ENCODE data around the gene KIF12.
"Not testable (repeated sequence)": the region's sequence is repeated elsewhere in the genome, so short reads cannot be mapped to it uniquely, and the experiment has no call there.

Gene KIF12

DNA sequence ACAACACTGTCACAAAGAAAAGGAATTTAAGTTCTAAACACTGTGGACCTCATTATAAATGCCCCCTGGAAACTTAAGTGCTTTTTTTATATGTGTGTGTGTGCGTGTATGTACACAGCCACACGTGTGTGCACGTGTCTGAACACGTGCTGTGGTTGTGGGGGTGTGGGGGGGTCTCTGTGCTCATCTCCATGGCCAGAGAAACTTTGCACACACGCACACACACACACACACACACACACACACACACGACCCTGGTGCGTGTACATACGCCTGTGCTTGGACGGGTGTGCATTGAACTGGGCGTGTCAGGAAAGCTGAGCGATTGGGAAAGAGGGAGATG is 48.9 kb downstream of the KIF12 start:
- TF ChIP-seq CTCF (IDR thresholded peaks at IDR 0.05; ENCODE audit: low read depth, low read length): no peak
- in situ Hi-C loops (cut with HindIII; ENCODE audit: low sequenced_read_pairs): no loop called here
- no peak overlapping the region for H3K4me3 ChIP-seq (ENCODE audit: low read depth, low read length)
- no peak for DNase-seq (ENCODE audit: low read depth, low spot score)

- no peak for TF ChIP-seq CTCF (IDR thresholded peaks at IDR 0.05; ENCODE audit: low read depth, low read length)
- no peak for DNase-seq (ENCODE audit: low read depth, low spot score)
- H3K4me3 ChIP-seq (ENCODE audit: low read depth, low read length): no peak overlapping the region
- in situ Hi-C loops (cut with HindIII; ENCODE audit: low sequenced_read_pairs): no loop called here
These were observed 49.5 kb downstream of the KIF12 start for GRCh38 chr9:114049441-114050225.

DNA sequence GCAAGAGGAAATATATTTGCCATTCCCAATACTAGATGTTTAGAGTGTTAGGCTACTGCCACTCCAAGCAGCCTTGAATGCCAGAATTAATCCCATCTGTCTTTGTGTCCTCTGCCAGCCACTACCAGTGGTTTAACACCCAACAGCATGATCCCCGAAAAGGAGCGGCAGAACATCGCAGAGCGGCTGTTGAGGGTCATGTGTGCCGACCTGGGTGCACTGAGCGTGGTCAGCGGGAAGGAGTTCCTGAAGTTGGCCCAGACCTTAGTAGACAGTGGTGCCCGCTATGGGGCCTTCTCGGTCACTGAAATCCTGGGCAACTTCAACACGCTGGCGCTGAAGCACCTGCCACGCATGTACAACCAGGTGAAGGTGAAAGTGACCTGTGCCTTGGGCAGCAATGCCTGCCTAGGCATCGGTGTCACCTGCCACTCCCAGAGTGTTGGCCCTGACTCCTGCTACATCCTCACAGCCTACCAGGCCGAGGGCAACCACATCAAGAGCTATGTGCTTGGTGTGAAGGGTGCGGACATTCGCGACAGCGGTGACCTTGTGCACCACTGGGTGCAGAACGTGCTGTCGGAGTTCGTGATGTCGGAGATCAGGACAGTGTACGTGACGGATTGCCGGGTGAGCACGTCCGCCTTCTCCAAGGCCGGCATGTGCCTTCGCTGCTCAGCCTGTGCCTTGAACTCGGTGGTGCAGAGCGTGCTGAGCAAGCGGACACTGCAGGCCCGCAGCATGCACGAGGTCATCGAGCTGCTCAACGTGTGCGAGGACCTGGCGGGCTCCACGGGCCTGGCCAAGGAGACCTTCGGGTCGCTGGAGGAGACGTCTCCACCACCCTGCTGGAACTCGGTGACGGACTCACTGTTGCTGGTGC is 50.3 kb downstream of the KIF12 start:
- no peak overlapping the region for H3K4me3 ChIP-seq (ENCODE audit: low read depth, low read length)
- in situ Hi-C loops (cut with HindIII; ENCODE audit: low sequenced_read_pairs): no loop called here
- TF ChIP-seq CTCF (IDR thresholded peaks at IDR 0.05; ENCODE audit: low read depth, low read length): no peak
- no peak for DNase-seq (ENCODE audit: low read depth, low spot score)

GRCh38 chr9:114047717-114048116 is 51.4 kb downstream of the KIF12 start:
- no peak overlapping the region for H3K4me3 ChIP-seq (ENCODE audit: low read depth, low read length)
- peak; percentile 49 for TF ChIP-seq CTCF (IDR thresholded peaks at IDR 0.05; ENCODE audit: low read depth, low read length)
- in situ Hi-C loops (cut with HindIII; ENCODE audit: low sequenced_read_pairs): no loop called here
- DNase-seq (ENCODE audit: low read depth, low spot score): no peak

DNA sequence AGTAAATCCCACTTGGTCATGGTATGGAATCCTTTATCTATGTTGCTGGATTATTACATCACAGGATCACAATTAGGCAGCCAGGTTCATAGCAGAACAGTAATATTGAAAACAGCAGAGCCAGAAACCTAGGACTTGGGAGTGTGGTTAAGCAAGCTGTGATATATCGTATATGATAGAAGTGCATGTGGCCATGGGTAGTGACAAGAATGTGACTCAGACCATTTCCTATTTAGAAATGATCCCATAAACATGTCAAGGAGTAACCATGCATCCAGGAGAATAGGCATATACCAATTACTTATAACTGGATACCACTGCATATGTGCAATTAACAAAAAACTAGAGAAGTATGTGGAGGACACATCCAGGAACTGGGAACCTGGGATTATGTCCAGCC is 52.2 kb downstream of the KIF12 start:
- H3K4me3 ChIP-seq (ENCODE audit: low read depth, low read length): no peak overlapping the region
- no peak for TF ChIP-seq CTCF (IDR thresholded peaks at IDR 0.05; ENCODE audit: low read depth, low read length)
- in situ Hi-C loops (cut with HindIII; ENCODE audit: low sequenced_read_pairs): no loop called here
- DNase-seq (ENCODE audit: low read depth, low spot score): no peak

- no peak for DNase-seq (ENCODE audit: low read depth, low spot score)
- in situ Hi-C loops (cut with HindIII; ENCODE audit: low sequenced_read_pairs): no loop called here
- H3K4me3 ChIP-seq (ENCODE audit: low read depth, low read length): no peak overlapping the region
- no peak for TF ChIP-seq CTCF (IDR thresholded peaks at IDR 0.05; ENCODE audit: low read depth, low read length)
These were observed 52.8 kb downstream of the KIF12 start for GRCh38 chr9:114046237-114046755.

- in situ Hi-C loops (cut with HindIII; ENCODE audit: low sequenced_read_pairs); DNase-seq (ENCODE audit: low read depth, low spot score); H3K4me3 ChIP-seq (ENCODE audit: low read depth, low read length): not testable (repeated sequence)
These were observed 55.4 kb downstream of the KIF12 start for GRCh38 chr9:114043660-114044059.

Data from astrocyte of the spinal cord (primary cell).